K562 (cell line): ENCODE results near the gene MYO15A. TPM values are rescaled to one million over a fixed set of nuclear protein-coding genes. Genes with fewer than 3 reads are reported as not detected.

Experiments
- ATAC-seq: fragments of 200-7000 bp; cut with Tn5 transposase; 3 replicates; pipeline ENCODE4 v1.9.1; 2020; ENCODE audit warnings: moderate library complexity
- BruUV-seq: library from RNA; stranded (reverse); fragments of 400-500 nt; replicated peaks from 2 replicates; lab custom pipeline; 2021; lab: Mats Ljungman, UMichigan
- CTCF ChIA-PET: fragments of 300-600 bp; formaldehyde crosslinking; extraction: SDS; loops from one replicate; lab custom pipeline; 2021; ENCODE audit warnings: low intra/inter-chr PET ratio; lab: Yijun Ruan, JAX
- POLR2A ChIA-PET: fragments of 300-600, 350-650 bp; sonication (Branson Sonifier 250); formaldehyde crosslinking; extraction: SDS; loops from one replicate; lab custom pipeline; 2021; ENCODE audit warnings: antibody characterized with exemption, inconsistent platforms; lab: Yijun Ruan, JAX
- DNase-seq, 4 experiments: peaks; one replicate each; pipeline versions ENCODE4 v3.0.0 to v3.0.0-alpha.2; 2011 to 2018; ENCODE audit warnings: low spot score in 3 of 4, mixed read lengths in 3 of 4; ENCODE audit errors: extremely low read depth in 1 of 4
- FAIRE-seq: peaks from 2 replicates; lab custom pipeline; 2011; peaks lifted over from hg19 to GRCh38; lab: Jason Lieb, UNC
- H2AFZ ChIP-seq: 2 replicates; pipeline ENCODE4 v1.6.0; 2011; ENCODE audit warnings: low read depth, low read length, control low read depth, inconsistent platforms
- H3K27ac ChIP-seq: fragments of 200-600 bp; 3 replicates; pipeline ENCODE4 v1.8.0; 2011; ENCODE audit warnings: low read depth, mild to moderate bottlenecking, control low read depth, inconsistent platforms, low read length, moderate library complexity, mixed read lengths; ENCODE audit errors: extremely low read depth
- H3K27me3 ChIP-seq, 2 experiments: fragments of 300-600 bp in 1 of 2; 2 replicates in 1 of 2; 3 replicates in 1 of 2; pipeline versions ENCODE4 v1.6.0 to v1.8.0; 2011; ENCODE audit warnings: inconsistent platforms in 2 of 2, low read length in 2 of 2, mild to moderate bottlenecking in 1 of 2, mixed read lengths in 1 of 2, moderate library complexity in 1 of 2; ENCODE audit not compliant: control insufficient read depth in 2 of 2, insufficient read depth in 2 of 2
- H3K36me3 ChIP-seq: fragments of 300-600 bp; 3 replicates; pipeline ENCODE4 v1.8.0; 2011; ENCODE audit warnings: mild to moderate bottlenecking, low read length, inconsistent platforms; ENCODE audit not compliant: control insufficient read depth, insufficient read depth
- H3K4me1 ChIP-seq, 2 experiments: fragments of 200-600 bp in 1 of 2; replicated peaks in 1 of 2; 2 replicates in 1 of 2; 3 replicates in 1 of 2; pipeline versions ENCODE4 v1.5.1 to v1.8.0; 2011; ENCODE audit warnings: inconsistent platforms in 2 of 2, low read length in 2 of 2, mild to moderate bottlenecking in 1 of 2, mixed read lengths in 1 of 2, moderate library complexity in 1 of 2; ENCODE audit not compliant: control insufficient read depth in 2 of 2, insufficient read depth in 2 of 2
- H3K4me2 ChIP-seq: 2 replicates; pipeline ENCODE4 v1.6.1; 2011; ENCODE audit warnings: low read length, control low read depth, inconsistent platforms, mixed read lengths; ENCODE audit not compliant: insufficient read depth
- H3K4me3 ChIP-seq: fragments of 200-600 bp; sonication (generic), shearing (Covaris generic); 2 replicates; pipeline ENCODE4 v1.5.1; 2016; ENCODE audit warnings: control low read depth, inconsistent platforms
- H3K79me2 ChIP-seq: fragments of 200-600 bp; 3 replicates; pipeline ENCODE4 v1.8.0; 2011; ENCODE audit warnings: low read length, inconsistent platforms; ENCODE audit not compliant: control insufficient read depth, insufficient read depth
- H3K9ac ChIP-seq, 2 experiments: 2 replicates each; pipeline versions ENCODE4 v1.6.0 to v1.6.1; 2011; ENCODE audit warnings: low read depth in 2 of 2, low read length in 2 of 2, control low read depth in 1 of 2, inconsistent platforms in 1 of 2, mild to moderate bottlenecking in 1 of 2, mixed read lengths in 1 of 2; ENCODE audit not compliant: insufficient read depth in 1 of 2
- H3K9me1 ChIP-seq: one replicate; pipeline ENCODE4 v1.6.0; 2011; ENCODE audit warnings: inconsistent platforms, mild to moderate bottlenecking, low read length, moderate library complexity; ENCODE audit not compliant: control insufficient read depth, insufficient read depth
- H3K9me3 ChIP-seq: replicated peaks from 2 replicates; pipeline ENCODE4 v1.5.1; 2011; ENCODE audit warnings: low read depth, low read length, inconsistent platforms; ENCODE audit not compliant: control insufficient read depth, insufficient read depth
- H4K20me1 ChIP-seq: replicated peaks from 2 replicates; pipeline ENCODE4 v1.6.1; 2011; ENCODE audit warnings: low read length, inconsistent platforms, mixed read lengths; ENCODE audit not compliant: control insufficient read depth, insufficient read depth
- CEBPB ChIP-seq: fragments of 450-650 bp; IDR thresholded peaks from 2 replicates; pipeline ENCODE4 v1.6.1; 2016; ENCODE audit warnings: missing genetic modification characterization, missing compliant biosample characterization
- MEF2D ChIP-seq: conservative IDR thresholded peaks from 2 replicates; pipeline ENCODE4 v1.6.1; 2016; ENCODE audit warnings: low read depth, missing genetic modification characterization, missing compliant biosample characterization
- POLR2H ChIP-seq: IDR thresholded peaks from 2 replicates; pipeline ENCODE4 v1.6.1; 2016; ENCODE audit warnings: missing genetic modification characterization, low read depth, mild to moderate bottlenecking, control low read depth, missing compliant biosample characterization, moderate library complexity
- SLC30A9 ChIP-seq: fragments of 250-450 bp; sonication (Bioruptor Pico); IDR thresholded peaks from 2 replicates; pipeline ENCODE4 v1.8.0; 2022; ENCODE audit warnings: mild to moderate bottlenecking, moderate library complexity
- SMC3 ChIP-seq: conservative IDR thresholded peaks from 2 replicates; pipeline ENCODE4 v1.6.1; 2011; ENCODE audit warnings: low read depth, low read length, improper control_type of control experiment; ENCODE audit not compliant: insufficient read depth
- ZBTB7A ChIP-seq: IDR thresholded peaks from 2 replicates; pipeline ENCODE4 v1.6.1; 2011; ENCODE audit warnings: low read depth, mild to moderate bottlenecking, low read length, moderate library complexity, borderline replicate concordance; ENCODE audit not compliant: control insufficient read depth
- WGBS: fragments of 100-300 bp; shearing (Covaris generic); methylation state at CpG from one replicate; pipeline ENCODE4 v1.1.6; 2016; ENCODE audit warnings: low coverage, mixed read lengths; ENCODE audit not compliant: insufficient coverage; ENCODE audit errors: missing lambda C conversion rate; 5-methylcytosine and 5-hydroxymethylcytosine counted together
- in situ Hi-C: fragments of 300-500 bp; cut with MboI; formaldehyde crosslinking; loops from 4 replicates; pipeline ENCODE4 v1.15.0; 2018; ENCODE audit warnings: inconsistent platforms, mixed read lengths
- intact Hi-C: fragments of 100-400 bp; cut with micrococcal nuclease; formaldehyde crosslinking; loops from 2 replicates; pipeline ENCODE4 v1.14.2; 2022
- polyA plus RNA-seq, 8 experiments: library from polyadenylated mRNA; depleted of rRNA in 4 of 8; stranded (reverse) in 5 of 8; unstranded in 3 of 8; fragments of >200 nt; fragmentation: Nextera tagmentation in 2 of 8; fragmentation: Illumina TruSeq in 1 of 8; extraction: Ambion mirVana in 2 of 8; extraction: Trizol in 1 of 8; gene quantifications; 2 replicates each; pipeline versions ENCODE4 v1.2.1 to v1.2.3, GENCODE V29; 2011 to 2014; ENCODE audit warnings: inconsistent platforms in 1 of 8, missing spikeins in 1 of 8
- total RNA-seq, 7 experiments: library from RNA; depleted of rRNA in 6 of 7; stranded (reverse); fragments of >200 nt in 6 of 7; fragmentation: Illumina TruSeq in 2 of 7; extraction: Trizol in 2 of 7; gene quantifications; 2 replicates each; pipeline versions ENCODE4 v1.2.1 to v1.2.3, GENCODE V29; 2011 to 2021; ENCODE audit warnings: low replicate concordance in 1 of 7

Gene MYO15A
- total and polyA plus RNA-seq, 9 of the 15 experiments (the other 6 are each of a cell fraction or from before 2014, with no cell fraction given): 0.05 to 0.88 (median 0.14) TPM; not detected in 1

GRCh38 chr17:18122990-18123753 is 14.6 kb downstream of the MYO15A start (continued):
- no peak for TF ChIP-seq POLR2H (tag)
- no peak for TF ChIP-seq SMC3

GRCh38 chr17:18124345-18125126 is 16.0 kb downstream of the MYO15A start:
- Histone ChIP-seq H3K9ac (no peak overlapping the region), H3K27me3 (peaks cover 0 to 12% of the 10 kb centered on the region in 2 experiments; a peak in 2 of 5 replicates), H3K79me2 (no peaks in the 10 kb centered on the region), H3K9me3 (no peaks in the 10 kb centered on the region), H3K4me3 (no peak overlapping the region), H3K4me1 (peaks cover 0 to 8% of the 10 kb centered on the region in 2 experiments; a peak in 1 of 5 replicates), H2AFZ (no peak overlapping the region), H3K9me1 (no peaks in the 10 kb centered on the region), H4K20me1 (no peaks in the 10 kb centered on the region), H3K27ac (no peak overlapping the region), H3K4me2 (no peak overlapping the region), H3K36me3 (no peaks in the 10 kb centered on the region)
- no peak for FAIRE-seq
- DNase-seq: peak in 3 of 4 experiments; percentile 25 to 42 (median 32)
- peak; percentile 28; the same call in 1 of the 3 replicates for ATAC-seq
- intact Hi-C loops: no loop called here
- 10% methylated on average over 10 of the region's 11 CpGs for WGBS
- BruUV-seq: no TSS peak
- POLR2A ChIA-PET: interaction anchor here (0.7 to 1.1 kb wide), 2 partner anchors 10 to 122 kb away, joined by 3 read pairs; no protein-coding TSS in a partner anchor
- TF ChIP-seq CEBPB (peak; percentile 68; the same call in 1 of the 2 replicates), MEF2D (tag) (no peak), ZBTB7A (peak; percentile 41; the same call in 1 of the 2 replicates), SLC30A9 (no peak)
- in situ Hi-C loops: no loop called here
- CTCF ChIA-PET: no interaction called here
